ENCODE data around the gene RPA3.

Gene RPA3

GRCh38 chr7:7742223-7742622 is 23.8 kb upstream of the RPA3 start:
- no peak for DNase-seq (ENCODE audit: insufficient read length, low spot score)
- FAIRE-seq = no peak
- TF ChIP-seq, protein P1, sequence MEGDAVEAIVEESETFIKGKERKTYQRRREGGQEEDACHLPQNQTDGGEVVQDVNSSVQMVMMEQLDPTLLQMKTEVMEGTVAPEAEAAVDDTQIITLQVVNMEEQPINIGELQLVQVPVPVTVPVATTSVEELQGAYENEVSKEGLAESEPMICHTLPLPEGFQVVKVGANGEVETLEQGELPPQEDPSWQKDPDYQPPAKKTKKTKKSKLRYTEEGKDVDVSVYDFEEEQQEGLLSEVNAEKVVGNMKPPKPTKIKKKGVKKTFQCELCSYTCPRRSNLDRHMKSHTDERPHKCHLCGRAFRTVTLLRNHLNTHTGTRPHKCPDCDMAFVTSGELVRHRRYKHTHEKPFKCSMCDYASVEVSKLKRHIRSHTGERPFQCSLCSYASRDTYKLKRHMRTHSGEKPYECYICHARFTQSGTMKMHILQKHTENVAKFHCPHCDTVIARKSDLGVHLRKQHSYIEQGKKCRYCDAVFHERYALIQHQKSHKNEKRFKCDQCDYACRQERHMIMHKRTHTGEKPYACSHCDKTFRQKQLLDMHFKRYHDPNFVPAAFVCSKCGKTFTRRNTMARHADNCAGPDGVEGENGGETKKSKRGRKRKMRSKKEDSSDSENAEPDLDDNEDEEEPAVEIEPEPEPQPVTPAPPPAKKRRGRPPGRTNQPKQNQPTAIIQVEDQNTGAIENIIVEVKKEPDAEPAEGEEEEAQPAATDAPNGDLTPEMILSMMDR (IDR thresholded peaks at IDR 0.05; ENCODE audit: insufficient read depth, missing control alignments) = peak; percentile 4

- no peak for FAIRE-seq
- TF ChIP-seq, protein P1 (IDR thresholded peaks at IDR 0.05; ENCODE audit: insufficient read depth, missing control alignments) = no peak
- DNase-seq (ENCODE audit: insufficient read length, low spot score) = no peak
Observed at GRCh38 chr7:7740037-7740355, 21.6 kb upstream of the RPA3 start.

GRCh38 chr7:7739204-7740036 is 21.0 kb upstream of the RPA3 start:
- no peak for DNase-seq (ENCODE audit: insufficient read length, low spot score)
- TF ChIP-seq, protein P1 (IDR thresholded peaks at IDR 0.05; ENCODE audit: insufficient read depth, missing control alignments) = no peak
- FAIRE-seq = no peak

DNA sequence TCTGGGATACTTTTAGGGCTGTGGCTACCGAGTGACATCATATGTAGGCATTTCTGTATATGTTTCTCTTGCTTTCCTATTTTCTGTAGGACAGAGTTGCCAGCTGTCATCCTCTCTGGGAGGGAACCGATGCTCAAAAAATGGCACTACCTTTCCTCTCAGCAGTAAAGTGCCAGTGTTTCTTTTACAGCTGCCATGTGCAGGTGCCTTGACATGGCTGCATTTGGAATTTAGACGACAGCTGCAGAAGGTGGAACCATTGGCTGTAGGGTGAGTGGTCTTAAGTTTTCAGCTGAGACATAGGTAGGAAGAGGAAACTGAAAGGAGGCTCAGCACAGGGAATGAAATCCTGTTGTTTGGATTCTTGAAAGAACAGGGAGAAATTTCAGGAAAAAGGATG is 20.2 kb upstream of the RPA3 start:
- FAIRE-seq (no peak), DNase-seq (ENCODE audit: insufficient read length, low spot score) (no peak)

GRCh38 chr7:7738177-7738576 is 19.8 kb upstream of the RPA3 start:
- TF ChIP-seq, protein P1 (IDR thresholded peaks at IDR 0.05; ENCODE audit: insufficient read depth, missing control alignments) = no peak
- DNase-seq (ENCODE audit: insufficient read length, low spot score) (no peak), FAIRE-seq (no peak)

More for the DNA sequence above, 20.2 kb upstream of the RPA3 start:
- TF ChIP-seq, protein P1 (IDR thresholded peaks at IDR 0.05; ENCODE audit: insufficient read depth, missing control alignments) = no peak

GRCh38 chr7:7737674-7738073 is 19.3 kb upstream of the RPA3 start:
- DNase-seq (ENCODE audit: insufficient read length, low spot score) (no peak), FAIRE-seq (no peak)
- TF ChIP-seq, protein P1 (IDR thresholded peaks at IDR 0.05; ENCODE audit: insufficient read depth, missing control alignments) = no peak

DNA sequence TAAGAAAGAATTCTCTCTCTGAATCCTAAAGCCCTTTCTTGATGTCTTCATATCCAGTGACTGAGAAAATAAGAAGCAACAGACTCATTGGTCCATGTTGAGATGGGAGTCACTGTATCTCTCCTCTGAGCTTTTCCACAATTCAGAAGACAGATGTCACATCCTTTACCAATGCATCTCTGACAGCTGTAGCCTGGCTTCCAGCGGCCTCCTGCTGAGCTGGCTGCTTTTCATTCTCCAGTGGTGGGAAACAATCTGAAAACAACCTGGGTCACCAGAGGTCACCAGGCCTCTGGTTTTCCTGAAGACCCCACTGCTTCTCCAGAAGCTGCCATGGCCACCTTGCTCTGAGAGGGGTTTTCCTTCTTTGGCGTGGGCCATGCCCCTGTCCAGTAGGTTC is 18.3 kb upstream of the RPA3 start:
- TF ChIP-seq, protein P1 (IDR thresholded peaks at IDR 0.05; ENCODE audit: insufficient read depth, missing control alignments) = no peak
- no peak for DNase-seq (ENCODE audit: insufficient read length, low spot score)
- no peak for FAIRE-seq
